ENCODE results near the gene SIGLEC9. TPM values are rescaled to one million over a fixed set of nuclear protein-coding genes. Genes with fewer than 3 reads are reported as not detected.

Gene SIGLEC9
- total RNA-seq, 4 donors from 2014 or later, result 0.62 to 9.2 (median 4.0) TPM

- ATAC-seq, result no peak
- Histone ChIP-seq H3K36me3 (peaks cover 0 to 38% of the 10 kb centered on the region in 2 donors), H3K27ac (no peak overlapping the region), H3K4me3 (no peak overlapping the region), H3K4me1 (peaks cover 0 to 12% (median 0%) of the 10 kb centered on the region in 3 donors), H3K9me3 (no peaks in the 10 kb centered on the region), H3K27me3 (no peaks in the 10 kb centered on the region)
- no peak for TF ChIP-seq POLR2A (IDR thresholded peaks at IDR 0.05)
- TF ChIP-seq POLR2AphosphoS5 (IDR thresholded peaks at IDR 0.05), result no peak
- TF ChIP-seq EP300 (IDR thresholded peaks at IDR 0.05), result no peak
- no peak for TF ChIP-seq CTCF (IDR thresholded peaks at IDR 0.05)
- WGBS, 2 donors (ENCODE audit: low coverage in 1 of 2), result 71 to 76% methylated on average over 5 of the region's 6 CpGs
Measured at GRCh38 chr19:51096473-51097165, 28.1 kb upstream of the SIGLEC9 start.

GRCh38 chr19:51097166-51097738 lies 27.5 kb upstream of the SIGLEC9 start:
- TF ChIP-seq POLR2AphosphoS5 (IDR thresholded peaks at IDR 0.05) (no peak), EP300 (IDR thresholded peaks at IDR 0.05) (no peak), CTCF (IDR thresholded peaks at IDR 0.05) (peak in 3 of 4 experiments; percentile 33 to 61 (median 48))
- Histone ChIP-seq H3K4me3 (no peak overlapping the region), H3K27ac (no peak overlapping the region), H3K4me1 (peaks cover 0 to 12% (median 0%) of the 10 kb centered on the region in 3 donors), H3K36me3 (peaks cover 0 to 44% of the 10 kb centered on the region in 2 donors), H3K9me3 (no peaks in the 10 kb centered on the region), H3K27me3 (no peaks in the 10 kb centered on the region)
- no peak for ATAC-seq
- 7% methylated on average over 2 to 5 of the region's 8 CpGs for WGBS, 2 donors (ENCODE audit: low coverage in 1 of 2)

- WGBS, 2 donors (ENCODE audit: low coverage in 1 of 2), result 78 to 79% methylated on average over 3 to 4 of the region's 20 CpGs
- Histone ChIP-seq H3K4me1 (peaks cover 0 to 12% (median 0%) of the 10 kb centered on the region in 3 donors), H3K27me3 (no peaks in the 10 kb centered on the region), H3K36me3 (peaks cover 0 to 49% of the 10 kb centered on the region in 2 donors), H3K4me3 (no peak overlapping the region), H3K9me3 (no peaks in the 10 kb centered on the region), H3K27ac (no peak overlapping the region)
- TF ChIP-seq EP300 (IDR thresholded peaks at IDR 0.05), result no peak
- TF ChIP-seq POLR2A (IDR thresholded peaks at IDR 0.05), result no peak
- TF ChIP-seq POLR2AphosphoS5 (IDR thresholded peaks at IDR 0.05), result no peak
- TF ChIP-seq CTCF (IDR thresholded peaks at IDR 0.05), result no peak
- ATAC-seq, result no peak
Measured at GRCh38 chr19:51097796-51098195, 26.9 kb upstream of the SIGLEC9 start.

GRCh38 chr19:51098365-51099046 lies 26.2 kb upstream of the SIGLEC9 start:
- peak; percentile 69 for ATAC-seq
- peak overlapping the region in 1 of 2 donors; percentile 36 for H3K4me3 ChIP-seq
- peak in 3 of 4 experiments; percentile 24 to 48 (median 28) for TF ChIP-seq CTCF (IDR thresholded peaks at IDR 0.05)
- no peak for TF ChIP-seq POLR2A (IDR thresholded peaks at IDR 0.05)
- H3K4me1 ChIP-seq, result peaks cover 0 to 12% (median 0%) of the 10 kb centered on the region in 3 donors
- H3K27ac ChIP-seq, result peak overlapping the region in 1 of 4 donors; percentile 66
- no peaks in the 10 kb centered on the region for H3K27me3 ChIP-seq
- no CpG with 5 or more reads among the region's 78 CpGs for WGBS, 2 donors (ENCODE audit: low coverage in 1 of 2)
- no peaks in the 10 kb centered on the region for H3K9me3 ChIP-seq
- peaks cover 0 to 56% of the 10 kb centered on the region in 2 donors for H3K36me3 ChIP-seq

All from gastroesophageal sphincter (tissue), 4 donors.